Astrocyte (in vitro differentiated cells and primary cell): ENCODE data around the gene C1S. TPM values are rescaled to one million over a fixed set of nuclear protein-coding genes. Genes with fewer than 3 reads are reported as not detected.

ENCODE experiments used
- DNase-seq: peaks from one replicate; pipeline ENCODE4 v3.0.0-alpha.2; 2010; ENCODE audit warnings: low read depth
- FAIRE-seq: peaks from 2 replicates; lab custom pipeline; 2011; peaks lifted over from hg19 to GRCh38; lab: Jason Lieb, UNC
- H2AFZ ChIP-seq: 2 replicates; pipeline ENCODE4 v1.6.0; 2012; ENCODE audit warnings: low read depth, low read length, inconsistent platforms
- H3K27ac ChIP-seq: 2 replicates; pipeline ENCODE4 v1.5.1; 2011; ENCODE audit warnings: low read depth, low read length, inconsistent platforms
- H3K27me3 ChIP-seq: 2 replicates; pipeline ENCODE4 v1.6.0; 2011; ENCODE audit warnings: low read length, inconsistent platforms; ENCODE audit not compliant: insufficient read depth
- H3K36me3 ChIP-seq: 2 replicates; pipeline ENCODE4 v1.5.1; 2011; ENCODE audit warnings: low read length, inconsistent platforms; ENCODE audit not compliant: insufficient read depth
- H3K4me1 ChIP-seq: 2 replicates; pipeline ENCODE4 v1.5.1; 2011; ENCODE audit warnings: low read length, inconsistent platforms; ENCODE audit not compliant: insufficient read depth
- H3K4me2 ChIP-seq: 2 replicates; pipeline ENCODE4 v1.6.0; 2012; ENCODE audit warnings: low read length, inconsistent platforms
- H3K4me3 ChIP-seq: 2 replicates; pipeline ENCODE4 v1.5.1; 2011; ENCODE audit warnings: low read depth, mild to moderate bottlenecking, low read length, inconsistent platforms; ENCODE audit not compliant: insufficient read depth
- H3K79me2 ChIP-seq: 2 replicates; pipeline ENCODE4 v1.6.0; 2012; ENCODE audit warnings: mild to moderate bottlenecking, low read length, inconsistent platforms; ENCODE audit not compliant: insufficient read depth
- H3K9ac ChIP-seq: 2 replicates; pipeline ENCODE4 v1.6.0; 2012; ENCODE audit warnings: mild to moderate bottlenecking, low read length, inconsistent platforms
- H3K9me3 ChIP-seq: 2 replicates; pipeline ENCODE4 v1.5.1; 2012; ENCODE audit warnings: low read depth, mild to moderate bottlenecking, low read length, inconsistent platforms; ENCODE audit not compliant: insufficient read depth
- H4K20me1 ChIP-seq: 2 replicates; pipeline ENCODE4 v1.6.0; 2012; ENCODE audit warnings: low read length, inconsistent platforms; ENCODE audit not compliant: insufficient read depth
- H3K27ac Mint-ChIP-seq: one replicate; pipeline ENCODE4 v1.8.0; 2021; ENCODE audit warnings: mild to moderate bottlenecking, mixed read lengths; ENCODE audit not compliant: unreplicated experiment
- H3K27me3 Mint-ChIP-seq: one replicate; pipeline ENCODE4 v1.8.0; 2021; ENCODE audit warnings: low read depth, mixed read lengths; ENCODE audit not compliant: unreplicated experiment
- H3K36me3 Mint-ChIP-seq: one replicate; pipeline ENCODE4 v1.8.0; 2021; ENCODE audit warnings: low read depth, mixed read lengths; ENCODE audit not compliant: unreplicated experiment
- H3K4me1 Mint-ChIP-seq: one replicate; pipeline ENCODE4 v1.8.0; 2021; ENCODE audit warnings: low read depth, mixed read lengths; ENCODE audit not compliant: unreplicated experiment
- H3K4me3 Mint-ChIP-seq: one replicate; pipeline ENCODE4 v1.8.0; 2021; ENCODE audit warnings: mild to moderate bottlenecking, moderate library complexity, mixed read lengths; ENCODE audit not compliant: unreplicated experiment
- H3K9me3 Mint-ChIP-seq: one replicate; pipeline ENCODE4 v1.8.0; 2021; ENCODE audit warnings: mild to moderate bottlenecking, mixed read lengths; ENCODE audit not compliant: unreplicated experiment
- EZH2 ChIP-seq: IDR thresholded peaks from 2 replicates; pipeline ENCODE4 v1.6.1; 2012; ENCODE audit warnings: mild to moderate bottlenecking, low read length, inconsistent platforms; ENCODE audit not compliant: insufficient read depth
- total RNA-seq: library from RNA; stranded (reverse); gene quantifications from 2 replicates; pipeline ENCODE4 v1.2.1, GENCODE V29; 2021
- TF ChIP-seq, protein P1 (sequence below): IDR thresholded peaks from 2 replicates; pipeline ENCODE4 v1.5.1; 2011; ENCODE audit warnings: low read depth, mild to moderate bottlenecking, inconsistent platforms, low read length, moderate library complexity; ENCODE audit not compliant: insufficient read depth

C1S gene
- total RNA-seq, 1 donor from 2014 or later: 5.2 TPM

DNA sequence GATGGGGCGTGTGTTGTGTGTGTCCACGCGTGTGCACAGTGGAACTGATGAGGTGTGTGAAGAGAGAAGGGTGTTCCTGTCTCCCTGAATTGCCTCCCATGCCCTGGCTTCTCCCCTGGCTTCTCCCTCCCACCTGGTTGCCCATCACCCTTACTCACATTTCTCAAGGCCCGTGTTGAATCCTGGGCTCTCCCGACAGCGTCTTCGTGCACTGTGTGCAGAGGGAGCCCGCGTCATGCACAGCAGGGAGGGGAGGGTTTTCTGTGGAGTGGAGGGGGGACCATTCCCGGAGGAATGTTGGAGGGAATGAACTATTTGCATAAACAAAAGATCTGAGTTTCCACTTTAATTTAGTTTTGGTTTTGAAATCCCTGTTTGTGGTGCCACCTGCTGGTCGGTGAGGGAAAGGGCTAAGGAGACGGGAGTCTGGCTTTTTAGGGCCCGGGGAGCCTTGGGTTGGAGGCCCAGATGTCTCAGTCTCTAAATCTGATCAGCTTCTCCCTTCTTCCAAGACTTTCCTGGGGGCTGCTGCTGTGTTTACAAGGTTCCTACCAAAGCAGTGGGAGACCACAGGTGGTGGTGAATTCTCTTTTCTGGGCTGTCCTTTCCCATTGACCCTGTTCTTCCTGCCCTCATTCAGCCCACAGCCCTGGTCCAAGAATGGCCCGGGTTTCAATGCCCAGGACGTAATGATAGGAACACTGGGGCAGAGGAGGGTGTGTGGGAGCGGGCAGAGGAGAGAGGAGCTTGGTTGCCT is 31.9 kb downstream of the C1S start, which contains the start of gene C1R:
Gene C1R (minus strand): TSS at position 217 of the 757 bp plus-strand sequence. CDS start 57 bp downstream, at position 160.
- Histone ChIP-seq H3K9ac (peak within 1 kb of the TSS; percentile 73), H3K4me1 (peaks cover 5% of the 10 kb centered on the region), H3K9me3 (no peaks in the 10 kb centered on the region), H4K20me1 (no peaks in the 10 kb centered on the region), H3K4me3 (peak within 1 kb of the TSS; percentile 56), H2AFZ (peak within 1 kb of the TSS; percentile 93), H3K36me3 (no peaks in the 10 kb centered on the region), H3K4me2 (peak within 1 kb of the TSS; percentile 86), H3K27me3 (peaks cover 9% of the 10 kb centered on the region), H3K79me2 (no peaks in the 10 kb centered on the region), H3K27ac (no peak within 1 kb of the TSS)
- H3K27me3 Mint-ChIP-seq: peaks cover 31% of the 10 kb centered on the region
- FAIRE-seq: no peak
- H3K4me1 Mint-ChIP-seq: no peaks in the 10 kb centered on the region
- H3K9me3 Mint-ChIP-seq: peaks cover 2% of the 10 kb centered on the region
- peak within 1 kb of the TSS; percentile 40 for H3K4me3 Mint-ChIP-seq
- TF ChIP-seq, protein P1, sequence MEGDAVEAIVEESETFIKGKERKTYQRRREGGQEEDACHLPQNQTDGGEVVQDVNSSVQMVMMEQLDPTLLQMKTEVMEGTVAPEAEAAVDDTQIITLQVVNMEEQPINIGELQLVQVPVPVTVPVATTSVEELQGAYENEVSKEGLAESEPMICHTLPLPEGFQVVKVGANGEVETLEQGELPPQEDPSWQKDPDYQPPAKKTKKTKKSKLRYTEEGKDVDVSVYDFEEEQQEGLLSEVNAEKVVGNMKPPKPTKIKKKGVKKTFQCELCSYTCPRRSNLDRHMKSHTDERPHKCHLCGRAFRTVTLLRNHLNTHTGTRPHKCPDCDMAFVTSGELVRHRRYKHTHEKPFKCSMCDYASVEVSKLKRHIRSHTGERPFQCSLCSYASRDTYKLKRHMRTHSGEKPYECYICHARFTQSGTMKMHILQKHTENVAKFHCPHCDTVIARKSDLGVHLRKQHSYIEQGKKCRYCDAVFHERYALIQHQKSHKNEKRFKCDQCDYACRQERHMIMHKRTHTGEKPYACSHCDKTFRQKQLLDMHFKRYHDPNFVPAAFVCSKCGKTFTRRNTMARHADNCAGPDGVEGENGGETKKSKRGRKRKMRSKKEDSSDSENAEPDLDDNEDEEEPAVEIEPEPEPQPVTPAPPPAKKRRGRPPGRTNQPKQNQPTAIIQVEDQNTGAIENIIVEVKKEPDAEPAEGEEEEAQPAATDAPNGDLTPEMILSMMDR: peak; percentile 79
- TF ChIP-seq EZH2: no peak
- DNase-seq: peak; percentile 82
- H3K36me3 Mint-ChIP-seq: peaks cover 2% of the 10 kb centered on the region
- peak within 1 kb of the TSS; percentile 58 for H3K27ac Mint-ChIP-seq

DNA sequence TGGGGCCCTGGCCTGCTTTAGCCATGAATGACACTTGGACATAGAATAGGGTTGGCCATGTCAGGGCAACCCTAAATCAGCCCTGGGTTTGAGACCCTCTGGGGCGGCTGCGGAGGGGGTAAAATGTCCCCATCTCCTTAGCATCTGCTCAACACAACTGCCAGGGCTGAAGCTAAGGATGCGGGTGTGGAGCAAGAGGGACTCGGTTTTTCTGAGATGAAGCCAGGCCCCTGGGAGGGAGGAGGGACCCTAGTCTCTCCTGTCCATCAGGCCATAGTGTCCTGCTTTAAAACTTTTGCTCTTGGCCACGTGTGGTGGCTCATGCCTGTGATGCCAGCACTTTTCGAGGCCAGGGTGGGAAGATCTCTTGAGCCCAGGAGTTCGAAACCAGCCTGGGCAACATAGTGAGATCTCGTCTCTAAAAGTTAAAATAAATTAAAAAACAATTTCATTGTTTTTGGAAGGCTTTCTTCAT is 32.5 kb downstream of the C1S start:
- no peak overlapping the region for H3K9ac ChIP-seq
- TF ChIP-seq, protein P1: no peak
- TF ChIP-seq EZH2: no peak
- H3K4me1 ChIP-seq: peaks cover 5% of the 10 kb centered on the region
- Mint-ChIP-seq H3K36me3 (peaks cover 6% of the 10 kb centered on the region), H3K9me3 (peaks cover 2% of the 10 kb centered on the region), H3K4me1 (no peaks in the 10 kb centered on the region), H3K27ac (no peak overlapping the region), H3K27me3 (peaks cover 27% of the 10 kb centered on the region), H3K4me3 (no peak overlapping the region)
- DNase-seq (no peak), FAIRE-seq (no peak)
- peaks cover 9% of the 10 kb centered on the region for H3K27me3 ChIP-seq
- no peaks in the 10 kb centered on the region for H4K20me1 ChIP-seq
- H3K27ac ChIP-seq: no peak overlapping the region
- no peak overlapping the region for H3K4me3 ChIP-seq
- H3K9me3 ChIP-seq: no peaks in the 10 kb centered on the region
- H2AFZ ChIP-seq: peak overlapping the region; percentile 65
- no peaks in the 10 kb centered on the region for H3K36me3 ChIP-seq
- H3K79me2 ChIP-seq: no peaks in the 10 kb centered on the region
- H3K4me2 ChIP-seq: no peak overlapping the region

DNA sequence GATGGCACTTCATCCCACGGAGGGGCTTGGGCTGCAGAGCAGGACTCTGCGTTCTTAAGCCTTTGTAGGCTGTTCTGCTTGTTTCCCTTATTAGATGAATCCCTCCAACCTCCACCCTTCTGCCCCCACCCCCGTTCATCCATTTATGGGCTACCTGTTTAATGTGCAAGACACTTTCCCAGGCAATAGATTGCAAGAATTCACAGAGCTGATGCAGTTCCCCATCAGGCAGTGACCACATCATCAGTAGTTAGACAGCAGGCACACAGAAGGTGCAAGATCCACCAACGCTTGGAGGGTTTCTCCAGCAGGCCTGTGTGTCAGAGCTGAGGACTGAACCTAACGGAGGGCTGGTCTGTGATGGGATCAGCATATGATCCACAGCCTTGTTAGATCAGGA is 33.0 kb downstream of the C1S start:
- Histone ChIP-seq H3K79me2 (no peaks in the 10 kb centered on the region), H3K9me3 (no peaks in the 10 kb centered on the region), H3K4me2 (no peak overlapping the region), H3K36me3 (no peaks in the 10 kb centered on the region), H3K4me3 (no peak overlapping the region), H4K20me1 (no peaks in the 10 kb centered on the region), H3K27ac (no peak overlapping the region), H3K9ac (no peak overlapping the region), H2AFZ (no peak overlapping the region), H3K27me3 (peaks cover 7% of the 10 kb centered on the region), H3K4me1 (peaks cover 5% of the 10 kb centered on the region)
- H3K36me3 Mint-ChIP-seq: peaks cover 9% of the 10 kb centered on the region
- TF ChIP-seq, protein P1: no peak
- no peak for TF ChIP-seq EZH2
- H3K4me3 Mint-ChIP-seq: no peak overlapping the region
- no peak for DNase-seq
- peaks cover 2% of the 10 kb centered on the region for H3K9me3 Mint-ChIP-seq
- no peak overlapping the region for H3K27ac Mint-ChIP-seq
- FAIRE-seq: no peak
- peaks cover 23% of the 10 kb centered on the region for H3K27me3 Mint-ChIP-seq
- H3K4me1 Mint-ChIP-seq: no peaks in the 10 kb centered on the region
